GM18951 (cell line): ENCODE results near the gene CCL8.
"Not testable (repeated sequence)": the region's sequence is repeated elsewhere in the genome, so short reads cannot be mapped to it uniquely, and the experiment has no call there.

Source experiments
- POLR2A ChIP-seq: IDR thresholded peaks from 4 replicates; pipeline ENCODE4 v1.6.1; 2011; ENCODE audit warnings: mild to moderate bottlenecking; ENCODE audit not compliant: insufficient read length, insufficient read depth; ENCODE audit errors: extremely low read depth
- in situ Hi-C: fragments of 300-500 bp; cut with MboI; formaldehyde crosslinking; loops from one replicate; pipeline ENCODE4 v1.12.0; 2022; ENCODE audit warnings: low sequenced_read_pairs, mixed read lengths, inconsistent platforms; ENCODE audit not compliant: unreplicated experiment

CCL8 gene

GRCh38 chr17:34302636-34303035 lies 16.6 kb upstream of the CCL8 start:
- in situ Hi-C loops = no loop called here
- TF ChIP-seq POLR2A = no peak

GRCh38 chr17:34303606-34304005 lies 15.6 kb upstream of the CCL8 start:
- in situ Hi-C loops = no loop called here
- TF ChIP-seq POLR2A = no peak

- in situ Hi-C loops = no loop called here
- no peak for TF ChIP-seq POLR2A
These were observed 14.2 kb upstream of the CCL8 start for GRCh38 chr17:34305061-34305460.

- no peak for TF ChIP-seq POLR2A
These were observed 13.6 kb upstream of the CCL8 start for GRCh38 chr17:34305606-34306005.

DNA sequence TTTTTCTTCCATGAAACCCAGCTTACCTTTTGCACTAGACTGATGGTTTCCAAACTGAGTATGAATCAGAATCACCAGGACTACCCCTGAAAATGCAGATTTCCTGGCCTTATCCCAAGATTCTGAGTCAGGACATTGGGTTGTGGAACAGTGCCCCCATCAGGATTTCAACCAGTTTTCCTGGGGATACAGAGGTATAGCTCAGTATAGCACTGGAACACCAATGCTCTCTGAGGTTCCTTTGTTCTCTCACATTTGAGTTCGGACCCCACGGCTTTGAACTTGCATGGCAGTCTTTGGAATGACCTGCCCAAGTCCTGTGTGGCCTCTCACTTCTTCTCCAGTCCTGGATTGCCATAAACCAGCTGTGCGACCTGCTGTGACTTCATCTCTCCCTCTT lies 12.8 kb upstream of the CCL8 start:
- in situ Hi-C loops = no loop called here

More at GRCh38 chr17:34305606-34306005, 13.6 kb upstream of the CCL8 start:
- in situ Hi-C loops = no loop called here

DNA sequence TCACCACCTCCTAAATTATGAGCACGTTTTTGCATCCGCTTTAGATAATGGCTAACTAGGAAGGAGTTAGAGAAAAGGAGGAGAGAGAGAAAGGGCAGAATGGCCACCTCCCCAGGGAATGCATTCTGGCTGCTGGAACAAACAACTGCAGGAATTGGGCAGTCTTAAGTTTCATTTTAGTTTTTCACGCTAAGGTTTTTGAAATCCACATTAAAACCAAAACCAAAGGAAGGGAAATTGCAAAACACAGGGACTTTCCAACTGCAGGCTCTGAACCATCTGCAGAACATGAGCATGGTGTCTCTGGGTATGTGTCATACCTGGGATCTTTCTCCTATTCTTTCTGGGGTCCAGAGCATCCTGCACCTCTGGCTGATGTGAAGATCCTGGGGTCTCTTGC lies 12.1 kb upstream of the CCL8 start:
- in situ Hi-C loops = no loop called here
- TF ChIP-seq POLR2A = no peak

More for the DNA sequence above, 12.8 kb upstream of the CCL8 start:
- TF ChIP-seq POLR2A = no peak

GRCh38 chr17:34308371-34308770 lies 10.9 kb upstream of the CCL8 start:
- in situ Hi-C loops = no loop called here
- TF ChIP-seq POLR2A = no peak

DNA sequence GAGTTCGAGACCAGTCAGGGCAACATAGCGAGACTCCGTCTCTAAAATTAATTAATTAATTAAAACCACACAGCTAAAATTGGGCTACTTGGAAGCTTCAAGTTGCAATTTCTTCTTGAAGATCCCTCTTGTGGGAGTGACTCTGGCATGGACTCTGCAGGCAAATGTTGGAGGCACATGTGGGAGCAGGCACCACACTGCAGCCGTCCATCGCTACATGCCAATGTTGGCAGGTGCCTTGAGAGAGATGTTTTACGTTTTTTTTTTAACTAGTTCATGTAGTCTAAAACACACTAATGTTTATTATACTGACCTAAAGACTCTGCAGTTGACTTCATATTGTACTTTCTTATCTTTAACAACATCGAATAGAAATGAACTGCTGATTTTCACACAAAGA lies 7.9 kb upstream of the CCL8 start:
- TF ChIP-seq POLR2A = no peak

DNA sequence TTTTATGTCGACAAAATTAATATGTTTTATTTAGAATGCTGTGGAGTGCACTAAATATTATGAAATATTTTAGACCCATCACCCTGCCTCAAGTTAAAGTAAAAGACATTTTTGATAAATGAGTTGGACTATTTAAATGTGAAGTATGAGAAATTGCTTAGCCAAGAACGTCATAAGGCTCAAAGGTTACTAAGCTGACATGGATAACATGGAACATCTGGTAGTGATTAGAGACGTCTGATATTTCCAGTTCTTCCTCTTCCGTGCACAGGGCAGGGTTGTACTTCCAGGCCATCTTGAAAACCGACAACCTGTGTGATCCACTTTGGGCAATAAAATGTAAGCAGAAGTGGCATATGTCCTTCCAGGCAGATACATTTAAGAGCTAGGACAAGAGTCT lies 7.2 kb upstream of the CCL8 start:
- no peak for TF ChIP-seq POLR2A
- in situ Hi-C loops = no loop called here

More for the DNA sequence above, 7.9 kb upstream of the CCL8 start:
- in situ Hi-C loops = no loop called here

GRCh38 chr17:34313164-34313563 lies 6.1 kb upstream of the CCL8 start:
- in situ Hi-C loops = no loop called here

GRCh38 chr17:34314279-34314678 lies 5.0 kb upstream of the CCL8 start:
- in situ Hi-C loops = no loop called here
- TF ChIP-seq POLR2A = no peak

More at GRCh38 chr17:34313164-34313563, 6.1 kb upstream of the CCL8 start:
- no peak for TF ChIP-seq POLR2A

DNA sequence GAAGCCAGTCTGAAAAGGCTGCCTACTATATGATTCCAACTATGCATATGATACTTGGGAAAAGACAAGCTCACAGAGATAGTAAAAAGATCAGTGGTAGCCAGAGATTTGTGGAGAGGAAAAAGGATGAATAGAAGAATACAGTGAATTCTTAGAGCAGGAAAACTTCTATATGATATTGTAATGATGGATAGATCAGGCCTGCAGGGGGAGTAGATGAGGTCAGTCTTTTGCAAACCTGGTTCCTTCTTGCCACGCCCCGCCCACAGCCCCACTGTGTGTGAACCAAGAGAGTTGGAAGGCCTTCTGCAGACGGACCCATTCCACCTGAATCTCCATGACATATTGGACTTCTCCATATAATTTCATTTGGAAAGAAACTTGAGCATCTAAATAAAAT lies 761 bp upstream of the CCL8 start:
- in situ Hi-C loops = no loop called here

GRCh38 chr17:34321964-34322363 lies 2.7 kb downstream of the CCL8 start:
- in situ Hi-C loops = no loop called here
- no peak for TF ChIP-seq POLR2A

More for the DNA sequence above, 761 bp upstream of the CCL8 start:
- TF ChIP-seq POLR2A = no peak

DNA sequence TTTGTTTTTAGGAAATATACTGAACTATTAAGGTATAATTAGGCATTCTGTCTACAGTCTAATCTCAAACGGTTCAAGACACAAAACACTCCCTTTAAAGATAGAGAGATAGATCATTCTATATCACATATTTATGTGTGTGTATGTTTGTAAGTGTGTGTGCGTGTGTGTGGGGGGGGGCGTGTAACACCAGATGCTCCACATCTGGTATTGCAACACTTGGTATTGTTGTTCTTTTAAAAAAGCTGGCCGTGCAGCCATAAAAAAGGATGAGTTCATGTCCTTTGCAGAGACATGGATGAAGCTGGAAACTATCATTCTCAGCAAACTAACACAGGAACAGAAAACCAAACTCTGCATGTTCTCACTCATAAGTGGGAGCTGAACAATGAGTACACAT lies 8.3 kb downstream of the CCL8 start:
- in situ Hi-C loops = not testable (repeated sequence)

DNA sequence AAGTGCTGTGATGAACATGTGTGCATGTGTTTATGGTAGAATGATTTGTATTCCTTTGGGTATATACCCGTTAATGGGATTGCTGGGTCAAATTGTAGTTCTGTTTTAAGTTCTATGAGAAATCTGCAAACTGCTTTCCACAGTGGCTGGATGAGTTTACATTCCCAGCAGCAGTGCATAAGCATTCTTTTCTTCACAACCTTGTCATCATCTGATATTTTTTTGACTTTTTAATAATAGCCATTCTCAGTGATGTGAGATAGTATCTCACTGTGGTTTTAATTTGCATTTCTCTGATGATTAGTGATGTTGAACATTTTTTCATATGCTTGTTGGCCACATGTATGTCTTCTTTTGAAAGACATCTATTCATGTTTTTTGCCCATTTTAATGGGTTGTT lies 18.5 kb downstream of the CCL8 start:
- in situ Hi-C loops = no loop called here

More for the DNA sequence above, 18.5 kb downstream of the CCL8 start:
- no peak for TF ChIP-seq POLR2A
